DMS79 treated with DMSO at 0.1 percent for 48 hours (cell line): Measurements from ENCODE around the gene KCNH2.
"Not testable (repeated sequence)": the region's sequence is repeated elsewhere in the genome, so short reads cannot be mapped to it uniquely, and the experiment has no call there.

Experiments used
- DNase-seq: peaks from one replicate; lab custom pipeline; 2025; lab: John Stamatoyannopoulos, UW

The KCNH2 gene

DNA sequence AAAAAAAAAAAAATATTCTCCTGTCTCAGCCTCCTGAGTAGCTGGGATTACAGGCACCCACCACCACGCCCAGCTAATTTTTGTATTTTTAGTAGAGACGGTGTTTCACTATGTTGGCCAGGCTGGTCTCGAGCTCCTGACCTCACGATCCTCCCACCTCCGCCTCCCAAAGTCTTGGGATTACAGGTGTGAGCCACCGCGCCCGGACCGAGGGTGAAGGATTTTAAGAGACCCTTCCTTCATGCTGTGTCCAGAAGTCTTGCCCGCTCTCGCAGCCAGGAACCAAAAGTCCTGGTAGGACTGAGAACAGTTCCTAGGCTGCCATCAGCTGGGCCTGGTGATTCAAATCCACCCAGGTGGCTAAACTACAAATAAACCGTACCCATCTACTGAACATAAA is 33.5 kb upstream of the KCNH2 start:
- DNase-seq = not testable (repeated sequence)

DNA sequence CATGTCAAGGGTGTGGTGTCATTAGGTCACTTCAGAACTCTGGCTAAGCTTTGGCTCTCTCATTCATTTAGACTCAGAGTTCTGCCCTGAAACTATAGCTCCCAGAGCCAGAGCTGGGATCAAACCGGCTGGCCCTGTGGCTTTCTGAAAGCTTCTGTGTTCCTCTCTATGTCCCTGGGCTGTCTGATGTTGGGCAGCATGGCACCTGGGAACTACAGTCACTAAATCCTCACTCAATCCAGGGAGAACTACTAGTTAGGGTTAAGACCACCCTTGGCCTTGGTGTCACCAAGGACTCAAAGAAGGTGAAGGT is 32.9 kb upstream of the KCNH2 start:
- DNase-seq = no peak

DNA sequence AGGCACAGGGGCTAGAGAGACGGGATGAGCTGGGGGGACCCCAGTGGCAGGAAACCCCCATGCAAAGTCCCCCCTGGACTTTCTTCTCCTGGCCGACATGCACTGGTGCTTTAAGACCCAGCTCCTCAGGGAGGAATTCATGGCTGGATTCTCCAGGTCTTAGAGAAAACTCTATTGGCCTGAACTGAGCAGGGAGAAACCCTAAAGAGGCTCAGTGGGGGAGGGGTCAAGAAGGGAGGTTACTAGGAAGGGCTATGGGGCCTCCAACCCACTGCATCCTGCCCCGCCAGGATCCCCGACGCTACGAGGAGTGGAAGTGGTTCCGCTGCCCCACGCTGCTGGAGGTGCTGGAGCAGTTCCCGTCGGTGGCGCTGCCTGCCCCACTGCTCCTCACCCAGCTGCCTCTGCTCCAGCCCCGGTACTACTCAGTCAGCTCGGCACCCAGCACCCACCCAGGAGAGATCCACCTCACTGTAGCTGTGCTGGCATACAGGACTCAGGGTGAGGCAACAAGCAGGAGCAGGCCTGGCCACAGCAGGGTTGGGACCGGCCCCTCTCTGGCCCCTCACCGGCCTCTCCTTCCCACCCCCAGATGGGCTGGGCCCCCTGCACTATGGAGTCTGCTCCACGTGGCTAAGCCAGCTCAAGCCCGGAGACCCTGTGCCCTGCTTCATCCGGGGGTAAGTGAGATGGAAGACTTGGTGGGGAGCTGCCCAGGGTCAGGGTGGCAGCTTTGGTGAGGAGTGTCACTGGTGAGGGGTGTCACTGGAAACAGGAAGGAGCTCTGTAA is 32.4 kb upstream of the KCNH2 start:
- DNase-seq = no peak

DNA sequence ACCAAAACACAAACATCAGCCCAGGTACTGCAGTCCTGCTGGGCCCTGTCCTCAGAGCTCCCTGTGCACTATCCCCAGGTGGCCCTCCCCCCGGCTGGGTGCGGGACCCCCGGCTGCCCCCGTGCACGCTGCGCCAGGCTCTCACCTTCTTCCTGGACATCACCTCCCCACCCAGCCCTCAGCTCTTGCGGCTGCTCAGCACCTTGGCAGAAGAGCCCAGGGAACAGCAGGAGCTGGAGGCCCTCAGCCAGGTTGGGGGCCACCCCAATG is 31.9 kb upstream of the KCNH2 start:
- no peak for DNase-seq

DNA sequence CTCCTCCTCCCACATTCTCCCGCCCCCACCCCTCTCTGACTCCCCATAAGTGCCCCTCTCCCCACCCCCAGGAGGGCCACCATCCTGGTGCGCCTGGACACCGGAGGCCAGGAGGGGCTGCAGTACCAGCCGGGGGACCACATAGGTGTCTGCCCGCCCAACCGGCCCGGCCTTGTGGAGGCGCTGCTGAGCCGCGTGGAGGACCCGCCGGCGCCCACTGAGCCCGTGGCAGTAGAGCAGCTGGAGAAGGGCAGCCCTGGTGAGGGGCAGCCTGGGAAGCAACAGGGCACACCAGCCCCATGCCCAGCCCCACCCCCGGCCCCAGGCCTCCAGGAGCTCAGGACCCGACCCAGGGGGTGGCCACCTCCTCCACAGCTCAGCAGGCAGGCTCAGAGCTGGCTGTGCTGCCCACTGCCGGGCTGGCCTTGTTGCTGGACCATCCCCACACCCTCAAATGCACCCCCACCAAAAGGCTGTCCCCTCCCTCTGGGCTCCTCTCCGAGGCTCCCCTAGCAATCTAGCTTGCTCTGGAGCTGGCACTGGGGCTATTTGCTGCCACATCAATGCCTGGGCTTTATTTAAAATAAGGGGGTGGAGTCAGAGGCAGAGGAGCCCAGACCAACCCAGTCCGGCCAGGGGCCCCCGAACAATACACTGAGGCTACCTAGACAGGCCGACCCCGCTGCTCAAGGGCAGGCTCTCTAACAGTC is 31.4 kb upstream of the KCNH2 start:
- DNase-seq = no peak

DNA sequence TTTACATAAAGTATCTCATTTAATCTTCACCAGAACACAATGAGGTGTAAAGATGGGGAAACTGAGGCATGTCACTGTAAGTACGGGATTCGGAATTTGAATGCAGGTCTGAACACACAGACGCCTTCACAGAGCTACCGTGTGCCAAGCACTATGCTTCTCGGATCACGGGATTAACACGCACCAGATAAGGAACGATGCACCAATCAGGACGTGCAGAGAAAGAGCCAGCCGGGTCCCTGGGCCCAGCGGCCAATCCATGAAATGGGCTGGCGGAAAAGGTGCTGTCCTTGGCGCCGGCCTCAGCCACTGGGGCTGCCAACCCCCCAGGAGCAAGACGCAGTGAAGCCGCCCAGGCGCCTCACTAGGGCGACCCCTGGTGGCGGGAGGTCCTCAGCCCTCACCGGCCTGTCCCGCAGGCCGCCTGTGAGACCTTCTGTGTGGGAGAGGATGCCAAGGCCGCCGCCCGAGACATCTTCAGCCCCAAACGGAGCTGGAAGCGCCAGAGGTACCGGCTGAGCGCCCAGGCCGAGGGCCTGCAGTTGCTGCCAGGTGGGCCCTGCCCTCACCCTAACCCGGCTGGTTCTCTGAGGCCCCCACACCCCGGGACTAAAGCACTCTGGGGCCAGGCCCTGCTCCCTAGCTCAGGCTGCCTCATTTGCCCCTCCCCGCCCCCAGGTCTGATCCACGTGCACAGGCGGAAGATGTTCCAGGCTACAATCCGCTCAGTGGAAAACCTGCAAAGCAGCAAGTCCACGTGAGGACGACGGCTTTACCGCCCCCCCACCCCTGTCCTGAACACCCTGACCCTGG is 30.6 kb upstream of the KCNH2 start:
- no peak for DNase-seq

DNA sequence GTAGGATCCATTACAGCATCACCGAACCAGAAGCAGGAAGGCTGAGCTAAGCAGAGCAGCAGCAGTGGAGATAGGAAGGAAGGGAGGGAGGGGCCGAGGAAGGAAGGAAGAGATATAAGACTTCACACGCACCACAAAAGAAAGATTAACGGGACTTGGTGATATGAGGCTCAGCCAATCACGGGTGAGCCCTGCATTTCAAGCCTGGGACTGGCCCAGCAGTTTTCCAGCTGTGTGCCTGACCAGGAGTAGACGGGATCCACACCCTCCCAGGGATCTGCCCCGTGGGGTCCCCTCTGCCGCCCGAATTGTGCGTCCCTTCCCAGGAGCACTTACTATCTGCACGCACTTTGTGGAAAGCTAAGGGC is 30.0 kb upstream of the KCNH2 start:
- DNase-seq = no peak

DNA sequence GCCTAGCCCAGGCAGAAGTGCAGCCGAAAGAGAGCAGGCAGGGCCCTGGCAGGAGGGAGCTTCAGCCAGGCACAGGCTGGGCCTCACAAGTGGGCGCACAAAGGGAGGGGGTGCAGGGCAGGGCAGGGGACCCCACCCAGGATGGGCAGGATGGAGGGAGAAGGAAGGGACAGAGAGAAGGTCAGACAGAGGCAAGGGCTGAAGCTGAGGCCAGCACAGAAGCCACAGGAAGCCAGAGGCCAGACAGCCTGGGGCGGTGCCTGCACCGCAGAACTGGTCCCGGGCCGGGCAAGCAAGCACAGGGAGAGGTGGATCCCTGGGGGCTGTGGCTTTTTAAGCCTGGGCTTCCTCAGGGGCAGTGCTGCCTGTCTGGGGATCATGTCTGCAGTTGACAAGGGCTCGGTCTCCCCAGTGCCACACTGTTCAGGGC is 29.4 kb upstream of the KCNH2 start:
- DNase-seq = no peak

DNA sequence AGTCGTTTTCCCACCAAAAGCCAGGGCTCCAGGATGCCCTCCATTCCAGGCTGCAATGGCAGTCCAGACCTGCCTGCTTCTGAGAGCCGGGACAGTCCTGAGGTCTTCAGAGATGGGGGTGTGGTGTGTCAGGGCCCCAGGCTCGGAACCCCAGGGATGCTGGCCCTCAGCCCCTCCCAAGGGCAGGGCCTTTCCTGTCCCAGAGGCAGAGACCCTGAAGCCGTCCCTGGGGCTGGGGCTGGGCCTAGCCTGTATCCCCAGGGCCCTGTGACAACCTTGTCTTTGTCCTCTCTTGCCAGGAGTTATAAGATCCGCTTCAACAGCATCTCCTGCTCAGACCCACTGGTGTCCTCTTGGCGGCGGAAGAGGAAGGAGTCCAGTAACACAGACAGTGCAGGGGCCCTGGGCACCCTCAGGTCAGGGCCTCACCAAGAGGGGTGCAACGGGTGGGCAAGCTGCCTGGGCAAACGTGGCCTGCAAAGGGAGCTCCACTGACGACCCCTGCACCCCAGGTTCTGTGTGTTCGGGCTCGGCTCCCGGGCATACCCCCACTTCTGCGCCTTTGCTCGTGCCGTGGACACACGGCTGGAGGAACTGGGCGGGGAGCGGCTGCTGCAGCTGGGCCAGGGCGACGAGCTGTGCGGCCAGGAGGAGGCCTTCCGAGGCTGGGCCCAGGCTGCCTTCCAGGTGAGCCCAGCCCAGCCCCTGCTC is 28.6 kb upstream of the KCNH2 start:
- no peak for DNase-seq

DNA sequence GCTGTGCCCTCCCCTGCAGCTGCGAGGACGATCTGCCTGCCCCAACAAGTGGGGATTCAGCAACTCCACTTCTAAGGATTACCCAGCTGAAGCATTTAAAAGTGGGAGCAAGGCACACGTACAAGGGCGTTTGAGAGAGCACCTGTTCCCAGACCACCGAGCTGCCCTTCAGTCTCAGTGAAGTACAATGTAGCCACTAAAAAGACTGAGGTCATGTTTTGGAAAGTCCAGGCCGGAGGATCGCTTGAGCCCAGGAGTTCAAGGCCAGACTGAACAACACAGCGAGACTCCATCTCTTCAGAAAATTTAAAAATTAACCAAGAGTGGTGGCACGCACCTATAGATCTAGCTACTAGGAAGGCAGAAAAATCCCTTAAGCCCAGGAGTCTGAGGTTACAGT is 27.4 kb upstream of the KCNH2 start:
- no peak for DNase-seq

DNA sequence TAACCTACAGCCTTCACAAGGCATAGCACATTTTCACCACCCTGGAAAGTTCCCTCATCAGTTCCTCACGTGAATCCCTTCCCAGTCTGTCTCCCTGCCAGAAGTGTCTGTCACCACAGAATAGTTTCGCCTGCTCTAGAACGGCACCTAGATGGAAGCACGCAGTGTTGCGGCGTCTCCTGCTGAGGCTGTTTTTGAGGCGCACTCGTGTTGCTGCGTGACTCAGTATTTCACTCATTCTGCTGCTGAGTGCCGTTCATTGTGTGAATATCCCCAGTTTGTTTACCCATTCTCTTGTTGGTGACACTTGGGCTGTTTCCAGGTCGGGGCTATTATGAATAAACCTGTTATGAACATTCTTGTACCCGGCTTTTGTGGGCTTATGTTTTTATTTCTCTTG is 25.5 kb upstream of the KCNH2 start:
- DNase-seq = no peak

DNA sequence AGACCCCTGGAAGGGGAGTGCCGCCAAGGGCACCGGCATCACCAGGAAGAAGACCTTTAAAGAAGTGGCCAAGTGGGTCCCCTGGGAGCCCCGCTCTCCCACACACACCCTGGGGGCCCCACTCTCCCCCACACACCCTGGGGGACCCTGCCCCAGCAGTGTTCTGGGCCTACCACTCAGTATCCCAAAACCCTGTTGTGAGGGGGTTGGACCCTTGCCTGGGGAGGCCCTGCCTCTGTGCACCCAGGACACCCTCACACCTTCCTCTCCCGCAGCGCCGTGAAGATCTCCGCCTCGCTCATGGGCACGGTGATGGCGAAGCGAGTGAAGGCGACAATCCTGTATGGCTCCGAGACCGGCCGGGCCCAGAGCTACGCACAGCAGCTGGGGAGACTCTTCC is 23.4 kb upstream of the KCNH2 start:
- no peak for DNase-seq

DNA sequence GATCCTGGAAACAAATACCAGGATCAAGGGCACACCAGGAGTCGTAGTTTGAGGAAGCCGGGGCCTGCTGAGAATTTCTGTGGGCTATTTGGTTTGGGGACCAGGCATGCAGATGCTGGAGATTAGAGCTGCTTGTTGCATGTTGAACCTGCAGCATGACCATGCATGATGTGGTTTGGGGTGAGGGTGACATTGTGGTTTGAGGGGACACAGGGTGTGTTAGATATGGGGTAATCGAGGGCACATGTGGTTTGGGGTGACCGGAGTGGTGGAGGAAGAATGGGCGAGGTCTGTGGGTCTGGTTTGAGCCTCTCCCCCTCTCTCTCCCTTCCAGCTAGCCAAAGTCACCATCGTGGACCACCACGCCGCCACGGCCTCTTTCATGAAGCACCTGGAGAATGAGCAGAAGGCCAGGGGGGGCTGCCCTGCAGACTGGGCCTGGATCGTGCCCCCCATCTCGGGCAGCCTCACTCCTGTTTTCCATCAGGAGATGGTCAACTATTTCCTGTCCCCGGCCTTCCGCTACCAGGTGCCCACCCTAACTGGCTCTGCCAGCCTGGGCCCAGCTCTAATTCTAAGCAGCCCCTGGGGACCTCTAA is 22.9 kb upstream of the KCNH2 start:
- no peak for DNase-seq

DNA sequence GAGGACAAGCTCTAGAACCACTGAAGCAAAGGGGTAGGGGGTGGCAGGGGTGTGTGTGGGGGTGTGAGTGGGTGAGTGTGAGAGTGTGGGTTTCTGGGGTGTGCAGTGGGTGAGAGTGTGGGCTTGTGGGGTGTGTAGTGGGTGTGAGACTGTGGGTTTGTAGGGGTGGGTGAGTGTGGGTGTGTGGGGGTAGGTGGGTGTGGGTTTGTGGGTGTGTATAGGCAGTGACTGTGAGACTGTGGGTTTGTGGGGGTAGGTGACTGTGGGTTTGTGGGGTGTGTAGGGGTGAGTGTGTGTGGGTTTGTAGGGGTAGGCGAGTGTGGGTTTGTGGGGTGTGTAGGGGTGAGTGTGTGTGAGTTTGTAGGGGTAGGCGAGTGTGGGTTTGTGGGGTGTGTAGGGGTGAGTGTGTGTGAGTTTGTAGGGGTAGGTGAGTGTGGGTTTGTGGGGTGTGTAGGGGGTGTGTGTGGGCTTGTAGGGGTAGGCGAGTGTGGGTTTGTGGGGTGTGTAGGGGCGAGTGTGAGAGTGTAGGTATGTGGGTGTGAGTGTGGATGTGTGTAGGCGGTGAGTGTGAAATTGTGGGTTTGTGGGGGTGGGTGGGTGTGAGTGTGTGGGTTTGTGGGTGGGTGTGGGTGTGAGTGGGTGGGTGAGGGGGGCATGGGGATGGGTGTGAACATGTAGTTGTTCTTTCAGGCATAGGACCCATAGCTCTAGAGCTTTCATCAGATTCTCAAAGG is 21.5 kb upstream of the KCNH2 start:
- no peak for DNase-seq

DNA sequence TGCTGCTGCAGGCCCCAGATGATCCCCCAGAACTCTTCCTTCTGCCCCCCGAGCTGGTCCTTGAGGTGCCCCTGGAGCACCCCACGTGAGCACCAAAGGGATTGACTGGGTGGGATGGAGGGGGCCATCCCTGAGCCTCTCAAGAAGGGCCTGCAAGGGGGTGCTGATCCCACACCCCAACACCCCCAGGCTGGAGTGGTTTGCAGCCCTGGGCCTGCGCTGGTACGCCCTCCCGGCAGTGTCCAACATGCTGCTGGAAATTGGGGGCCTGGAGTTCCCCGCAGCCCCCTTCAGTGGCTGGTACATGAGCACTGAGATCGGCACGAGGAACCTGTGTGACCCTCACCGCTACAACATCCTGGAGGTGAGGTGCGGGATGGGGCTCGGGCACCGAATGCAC is 20.9 kb upstream of the KCNH2 start:
- no peak for DNase-seq

DNA sequence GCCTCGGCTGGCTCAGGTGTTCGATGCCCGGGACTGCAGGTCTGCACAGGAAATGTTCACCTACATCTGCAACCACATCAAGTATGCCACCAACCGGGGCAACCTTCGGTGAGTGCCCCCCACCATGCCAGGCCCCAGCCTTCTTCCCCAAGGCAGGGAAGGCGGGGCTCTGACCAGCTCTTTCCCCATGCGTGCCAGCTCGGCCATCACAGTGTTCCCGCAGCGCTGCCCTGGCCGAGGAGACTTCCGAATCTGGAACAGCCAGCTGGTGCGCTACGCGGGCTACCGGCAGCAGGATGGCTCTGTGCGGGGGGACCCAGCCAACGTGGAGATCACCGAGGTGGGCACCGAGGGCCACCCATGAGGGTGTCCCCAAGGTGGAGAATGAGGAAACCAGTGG is 20.2 kb upstream of the KCNH2 start:
- no peak for DNase-seq

DNA sequence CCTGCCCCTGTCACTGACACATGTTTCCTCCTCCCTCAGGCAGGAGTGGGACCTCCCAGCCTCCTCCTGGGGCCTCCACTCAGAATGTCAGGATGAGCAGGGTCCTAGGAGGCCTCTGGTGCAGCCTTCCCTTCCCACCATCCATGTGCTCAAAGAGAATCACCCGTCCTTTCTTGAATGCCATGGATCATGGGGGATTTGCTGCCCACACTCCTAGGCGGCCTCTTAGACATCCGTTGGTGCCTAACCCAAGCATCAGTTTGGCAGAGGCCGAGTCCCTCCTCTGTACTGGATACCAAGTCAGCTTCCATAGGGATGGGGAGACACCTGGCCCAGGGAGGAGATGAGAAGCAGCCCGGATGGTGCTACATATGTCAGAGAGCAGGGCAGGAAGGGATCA is 19.7 kb upstream of the KCNH2 start:
- DNase-seq = no peak

DNA sequence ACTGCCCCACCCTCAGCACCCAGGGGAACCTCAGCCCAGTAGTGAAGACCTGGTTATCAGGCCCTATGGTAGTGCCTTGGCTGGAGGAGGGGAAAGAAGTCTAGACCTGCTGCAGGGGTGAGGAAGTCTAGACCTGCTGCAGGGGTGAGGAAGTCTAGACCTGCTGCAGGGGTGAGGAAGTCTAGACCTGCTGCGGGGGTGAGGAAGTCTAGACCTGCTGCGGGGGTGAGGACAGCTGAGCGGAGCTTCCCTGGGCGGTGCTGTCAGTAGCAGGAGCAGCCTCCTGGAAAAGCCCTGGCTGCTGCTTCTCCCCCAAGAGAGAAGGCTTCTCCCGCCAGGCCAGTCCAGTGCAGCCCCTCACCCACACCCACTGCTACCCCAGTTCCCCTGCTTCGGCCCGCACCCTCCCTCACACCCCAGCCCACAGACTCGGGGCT is 19.0 kb upstream of the KCNH2 start:
- no peak for DNase-seq

DNA sequence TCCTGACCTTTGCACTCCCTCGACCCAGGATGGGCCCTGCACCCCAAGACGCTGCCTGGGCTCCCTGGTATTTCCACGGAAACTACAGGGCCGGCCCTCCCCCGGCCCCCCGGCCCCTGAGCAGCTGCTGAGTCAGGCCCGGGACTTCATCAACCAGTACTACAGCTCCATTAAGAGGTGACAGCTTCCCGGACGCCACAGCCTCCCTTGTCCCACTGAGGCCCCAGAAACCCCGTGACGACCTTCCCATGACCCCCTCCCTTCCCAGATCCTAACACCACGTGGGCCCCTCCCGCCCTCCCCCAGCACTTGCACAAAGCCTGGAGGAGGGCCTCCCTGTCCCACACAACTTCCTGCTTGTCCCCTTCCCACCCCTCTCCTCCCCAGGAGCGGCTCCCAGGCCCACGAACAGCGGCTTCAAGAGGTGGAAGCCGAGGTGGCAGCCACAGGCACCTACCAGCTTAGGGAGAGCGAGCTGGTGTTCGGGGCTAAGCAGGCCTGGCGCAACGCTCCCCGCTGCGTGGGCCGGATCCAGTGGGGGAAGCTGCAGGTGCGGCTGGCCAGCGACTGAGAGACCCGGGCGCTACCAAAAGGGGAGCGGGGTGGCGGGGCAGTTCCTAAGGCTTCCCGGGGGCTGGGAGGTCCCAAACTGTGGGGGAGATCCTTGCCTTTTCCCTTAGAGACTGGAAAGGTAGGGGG is 18.4 kb upstream of the KCNH2 start:
- DNase-seq = no peak

DNA sequence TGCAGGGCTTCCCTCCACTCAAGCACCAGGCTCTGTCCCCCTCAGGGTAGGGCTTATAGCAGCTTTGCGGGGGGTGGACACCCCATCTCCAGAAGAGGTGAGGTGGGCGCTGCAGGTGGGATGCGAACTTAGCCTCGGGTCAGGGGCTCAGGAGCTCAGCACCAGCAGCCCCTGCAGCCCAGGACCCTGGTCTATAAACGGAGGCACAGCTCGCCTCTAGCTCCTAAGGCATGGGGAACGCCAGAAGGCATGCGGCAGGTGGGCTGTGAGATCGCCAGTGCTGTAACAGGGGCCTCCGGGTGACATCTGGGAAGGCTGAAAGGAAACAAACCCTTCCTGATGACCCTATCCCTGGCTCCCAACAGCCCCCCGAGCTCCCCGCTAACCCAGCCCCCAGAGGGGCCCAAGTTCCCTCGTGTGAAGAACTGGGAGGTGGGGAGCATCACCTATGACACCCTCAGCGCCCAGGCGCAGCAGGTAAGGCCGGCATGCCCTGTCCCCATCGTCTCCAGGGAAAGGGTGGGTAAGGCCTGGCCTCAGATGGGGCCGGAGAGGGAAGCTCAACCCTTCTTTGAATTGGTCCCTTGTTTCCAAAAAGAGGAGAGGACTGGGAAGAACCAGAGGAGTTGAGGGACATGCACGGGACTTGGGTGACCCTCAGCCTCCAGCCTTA is 16.9 kb upstream of the KCNH2 start:
- no peak for DNase-seq
